ENCODE data around the gene BZW1.
"Not testable (repeated sequence)": the region's sequence is repeated elsewhere in the genome, so short reads cannot be mapped to it uniquely, and the experiment has no call there.

Gene BZW1

GRCh38 chr2:200810252-200810997 lies 1.3 kb upstream of the BZW1 start:
- H3K4me3 Mint-ChIP-seq, result peak overlapping the region; percentile 99
- no peaks in the 10 kb centered on the region for H3K9me3 Mint-ChIP-seq
- no peaks in the 10 kb centered on the region for H3K27me3 Mint-ChIP-seq
- H3K36me3 Mint-ChIP-seq, result peaks cover 14% of the 10 kb centered on the region
- H3K27ac Mint-ChIP-seq, result peak overlapping the region; percentile 91
- peaks cover 31% of the 10 kb centered on the region for H3K4me1 Mint-ChIP-seq

GRCh38 chr2:200810998-200811332 lies 745 bp upstream of the BZW1 start:
- Mint-ChIP-seq H3K4me1 (peaks cover 36% of the 10 kb centered on the region), H3K27ac (peak overlapping the region; percentile 91), H3K9me3 (no peaks in the 10 kb centered on the region), H3K36me3 (peaks cover 19% of the 10 kb centered on the region), H3K4me3 (peak overlapping the region; percentile 99), H3K27me3 (no peaks in the 10 kb centered on the region)

GRCh38 chr2:200812122-200813022 lies 662 bp downstream of the BZW1 start:
- no peaks in the 10 kb centered on the region for H3K9me3 Mint-ChIP-seq
- H3K27ac Mint-ChIP-seq, result peak overlapping the region; percentile 97
- H3K36me3 Mint-ChIP-seq, result peaks cover 24% of the 10 kb centered on the region
- H3K4me3 Mint-ChIP-seq, result peak overlapping the region; percentile 99
- no peaks in the 10 kb centered on the region for H3K27me3 Mint-ChIP-seq
- H3K4me1 Mint-ChIP-seq, result peaks cover 48% of the 10 kb centered on the region

GRCh38 chr2:200814276-200814815 lies 2.6 kb downstream of the BZW1 start:
- H3K4me3 Mint-ChIP-seq, result peak overlapping the region; percentile 80

GRCh38 chr2:200814917-200815316 lies 3.2 kb downstream of the BZW1 start:
- no peaks in the 10 kb centered on the region for H3K27me3 Mint-ChIP-seq
- H3K4me3 Mint-ChIP-seq, result peak overlapping the region; percentile 80
- no peaks in the 10 kb centered on the region for H3K9me3 Mint-ChIP-seq
- H3K27ac Mint-ChIP-seq, result peak overlapping the region; percentile 91
- H3K4me1 Mint-ChIP-seq, result peaks cover 54% of the 10 kb centered on the region
- peaks cover 31% of the 10 kb centered on the region for H3K36me3 Mint-ChIP-seq

More at GRCh38 chr2:200814276-200814815, 2.6 kb downstream of the BZW1 start:
- no peaks in the 10 kb centered on the region for H3K9me3 Mint-ChIP-seq
- H3K27ac Mint-ChIP-seq, result peak overlapping the region; percentile 91
- peaks cover 31% of the 10 kb centered on the region for H3K36me3 Mint-ChIP-seq
- H3K27me3 Mint-ChIP-seq, result no peaks in the 10 kb centered on the region
- peaks cover 55% of the 10 kb centered on the region for H3K4me1 Mint-ChIP-seq

- Mint-ChIP-seq H3K27ac (peak overlapping the region; percentile 35), H3K36me3 (peaks cover 38% of the 10 kb centered on the region), H3K4me1 (peaks cover 48% of the 10 kb centered on the region)
- not testable (repeated sequence) for H3K4me3 Mint-ChIP-seq, H3K9me3 Mint-ChIP-seq, H3K27me3 Mint-ChIP-seq
These were observed 7.0 kb downstream of the BZW1 start for GRCh38 chr2:200818732-200819131.

GRCh38 chr2:200820573-200821234 lies 9.0 kb downstream of the BZW1 start:
- Mint-ChIP-seq H3K4me1 (peaks cover 28% of the 10 kb centered on the region), H3K4me3 (no peak overlapping the region), H3K9me3 (no peaks in the 10 kb centered on the region), H3K27me3 (no peaks in the 10 kb centered on the region), H3K36me3 (peaks cover 26% of the 10 kb centered on the region), H3K27ac (peak overlapping the region; percentile 46)

GRCh38 chr2:200821686-200822245 lies 10.1 kb downstream of the BZW1 start:
- Mint-ChIP-seq H3K27me3 (no peaks in the 10 kb centered on the region), H3K4me3 (no peak overlapping the region)

GRCh38 chr2:200828104-200828503 lies 16.4 kb downstream of the BZW1 start:
- H3K4me3 Mint-ChIP-seq, result no peak overlapping the region
- H3K27ac Mint-ChIP-seq, result no peak overlapping the region
- peaks cover 5% of the 10 kb centered on the region for H3K4me1 Mint-ChIP-seq
- H3K36me3 Mint-ChIP-seq, result peaks cover 5% of the 10 kb centered on the region
- H3K27me3 Mint-ChIP-seq, result no peaks in the 10 kb centered on the region
- no peaks in the 10 kb centered on the region for H3K9me3 Mint-ChIP-seq

More at GRCh38 chr2:200821686-200822245, 10.1 kb downstream of the BZW1 start:
- peaks cover 21% of the 10 kb centered on the region for H3K36me3 Mint-ChIP-seq
- H3K9me3 Mint-ChIP-seq, result no peaks in the 10 kb centered on the region
- H3K4me1 Mint-ChIP-seq, result peaks cover 18% of the 10 kb centered on the region
- H3K27ac Mint-ChIP-seq, result no peak overlapping the region

GRCh38 chr2:200828572-200829257 lies 17.0 kb downstream of the BZW1 start:
- peaks cover 5% of the 10 kb centered on the region for H3K4me1 Mint-ChIP-seq
- H3K27me3 Mint-ChIP-seq, result no peaks in the 10 kb centered on the region
- H3K9me3 Mint-ChIP-seq, result no peaks in the 10 kb centered on the region
- H3K27ac Mint-ChIP-seq, result no peak overlapping the region
- H3K36me3 Mint-ChIP-seq, result peaks cover 5% of the 10 kb centered on the region
- H3K4me3 Mint-ChIP-seq, result no peak overlapping the region

- no peak overlapping the region for H3K4me3 Mint-ChIP-seq
- no peaks in the 10 kb centered on the region for H3K27me3 Mint-ChIP-seq
- peaks cover 5% of the 10 kb centered on the region for H3K36me3 Mint-ChIP-seq
- H3K9me3 Mint-ChIP-seq, result no peaks in the 10 kb centered on the region
- H3K4me1 Mint-ChIP-seq, result peaks cover 5% of the 10 kb centered on the region
- no peak overlapping the region for H3K27ac Mint-ChIP-seq
These were observed 17.5 kb downstream of the BZW1 start for GRCh38 chr2:200829258-200829655.

GRCh38 chr2:200834701-200835100 lies 23.0 kb downstream of the BZW1 start:
- H3K36me3 Mint-ChIP-seq, result peaks cover 3% of the 10 kb centered on the region
- no peak overlapping the region for H3K4me3 Mint-ChIP-seq
- no peaks in the 10 kb centered on the region for H3K27me3 Mint-ChIP-seq
- peaks cover 7% of the 10 kb centered on the region for H3K9me3 Mint-ChIP-seq
- no peak overlapping the region for H3K27ac Mint-ChIP-seq
- H3K4me1 Mint-ChIP-seq, result no peaks in the 10 kb centered on the region

- Mint-ChIP-seq H3K36me3 (peaks cover 3% of the 10 kb centered on the region), H3K27me3 (no peaks in the 10 kb centered on the region), H3K4me3 (no peak overlapping the region), H3K27ac (no peak overlapping the region), H3K4me1 (no peaks in the 10 kb centered on the region), H3K9me3 (peaks cover 7% of the 10 kb centered on the region)
These were observed 27.8 kb downstream of the BZW1 start for GRCh38 chr2:200839513-200839912.

- Mint-ChIP-seq H3K27me3 (no peaks in the 10 kb centered on the region), H3K9me3 (no peaks in the 10 kb centered on the region), H3K4me1 (no peaks in the 10 kb centered on the region), H3K27ac (no peak overlapping the region), H3K36me3 (no peaks in the 10 kb centered on the region), H3K4me3 (no peak overlapping the region)
These were observed 32.6 kb downstream of the BZW1 start for GRCh38 chr2:200843993-200844948.

Data from activated naive CD4-positive, alpha-beta T cell treated with anti-CD3 and anti-CD28 coated beads, Interleukin-2, amount 50 U/mL, for 24 hours (primary cell).